Measurements from ENCODE around the gene HTRA3.

- TF ChIP-seq CSRNP3 (CRISPR knock-in tag; IDR thresholded peaks at IDR 0.05) (no peak), RARB (CRISPR knock-in tag; IDR thresholded peaks at IDR 0.05) (no peak), ZFP30 (CRISPR knock-in tag; IDR thresholded peaks at IDR 0.05) (no peak), TCF4 (CRISPR knock-in tag; IDR thresholded peaks at IDR 0.05; ENCODE audit: borderline replicate concordance) (no peak), ZFP3 (CRISPR knock-in tag; IDR thresholded peaks at IDR 0.05) (no peak), PATZ1 (CRISPR knock-in tag; IDR thresholded peaks at IDR 0.05; ENCODE audit: borderline replicate concordance) (no peak), GLIS3 (CRISPR knock-in tag; IDR thresholded peaks at IDR 0.05) (no peak), TSHZ2 (CRISPR knock-in tag; IDR thresholded peaks at IDR 0.05) (no peak), ESRRG (CRISPR knock-in tag; IDR thresholded peaks at IDR 0.05) (no peak), BACH2 (CRISPR knock-in tag; IDR thresholded peaks at IDR 0.05; ENCODE audit: borderline replicate concordance) (no peak), ARNTL (CRISPR knock-in tag; IDR thresholded peaks at IDR 0.05; ENCODE audit: borderline replicate concordance, low read depth) (no peak), ZNF70 (CRISPR knock-in tag; IDR thresholded peaks at IDR 0.05) (no peak)
These were observed 55.9 kb downstream of the HTRA3 start for GRCh38 chr4:8325291-8325973.

All from SK-N-SH treated with all-trans-retinoic acid at 6 μM for 48 hours (cell line).